Gastroesophageal sphincter (tissue), 3 donors: ENCODE data around the gene IQCB1.

Experiments used
- CTCF ChIP-seq, 4 experiments: fragments of 200-600 bp in 2 of 4; fragments of 450-650 bp in 2 of 4; sonication (generic) in 1 of 4; IDR thresholded peaks; one replicate each; pipeline ENCODE4 v1.5.1; 2017 to 2019; ENCODE audit warnings: antibody characterized with exemption in 4 of 4, mild to moderate bottlenecking in 2 of 4, moderate library complexity in 2 of 4
- EP300 ChIP-seq: sonication (generic); formaldehyde crosslinking; IDR thresholded peaks from one replicate; pipeline ENCODE4 v1.6.1; 2017; ENCODE audit warnings: antibody characterized with exemption, mild to moderate bottlenecking
- POLR2A ChIP-seq, 2 donors: fragments of 450-650 bp; IDR thresholded peaks; one replicate each; pipeline ENCODE4 v1.6.1; 2017; ENCODE audit warnings: antibody characterized with exemption in 2 of 2, mild to moderate bottlenecking in 2 of 2, moderate library complexity in 1 of 2
- POLR2AphosphoS5 ChIP-seq: sonication (generic); formaldehyde crosslinking; IDR thresholded peaks from one replicate; pipeline ENCODE4 v1.6.1; 2017; ENCODE audit warnings: antibody characterized with exemption

GRCh38 chr3:121759541-121760202 lies 75.2 kb downstream of the IQCB1 start:
- TF ChIP-seq CTCF (IDR thresholded peaks at IDR 0.05) = no peak
- no peak for TF ChIP-seq POLR2A (IDR thresholded peaks at IDR 0.05)
- no peak for TF ChIP-seq POLR2AphosphoS5
- TF ChIP-seq EP300 = no peak
